A673 (cell line): ENCODE results near the gene MTMR12.
"Not testable (repeated sequence)": the region's sequence is repeated elsewhere in the genome, so short reads cannot be mapped to it uniquely, and the experiment has no call there.

ENCODE experiments used
- EZH2 ChIP-seq: fragments of 200-600 bp; sonication (generic); IDR thresholded peaks from 2 replicates; pipeline ENCODE4 v1.6.1; 2017; ENCODE audit warnings: borderline replicate concordance, low read depth, mild to moderate bottlenecking, mixed read lengths, antibody characterized with exemption, low read length; ENCODE audit not compliant: poor library complexity, severe bottlenecking
- TF ChIP-seq, protein P1 (sequence below): fragments of 300-800, 200-600 bp; sonication (generic); conservative IDR thresholded peaks from 2 replicates; pipeline ENCODE4 v1.5.1; 2017; ENCODE audit warnings: low read depth, mild to moderate bottlenecking, antibody characterized with exemption, low read length, moderate library complexity, mixed read lengths

DNA sequence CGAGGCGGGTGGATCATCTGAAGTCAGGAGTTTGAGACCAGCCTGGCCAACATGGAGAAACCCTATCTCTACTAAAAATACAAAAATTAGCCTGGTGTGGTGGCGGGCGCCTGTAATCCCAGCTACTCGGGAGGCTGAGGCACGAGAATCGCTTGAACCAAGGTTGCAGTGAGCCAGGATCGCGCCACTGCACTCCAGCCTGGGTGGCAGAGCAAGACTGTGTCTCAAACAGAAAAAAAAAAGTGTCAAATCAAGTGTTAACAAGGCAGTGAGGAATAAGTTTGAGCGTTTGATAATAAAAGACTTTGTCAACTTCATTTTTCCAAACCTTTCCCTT is 1.4 kb upstream of the MTMR12 start:
- TF ChIP-seq, protein P1, sequence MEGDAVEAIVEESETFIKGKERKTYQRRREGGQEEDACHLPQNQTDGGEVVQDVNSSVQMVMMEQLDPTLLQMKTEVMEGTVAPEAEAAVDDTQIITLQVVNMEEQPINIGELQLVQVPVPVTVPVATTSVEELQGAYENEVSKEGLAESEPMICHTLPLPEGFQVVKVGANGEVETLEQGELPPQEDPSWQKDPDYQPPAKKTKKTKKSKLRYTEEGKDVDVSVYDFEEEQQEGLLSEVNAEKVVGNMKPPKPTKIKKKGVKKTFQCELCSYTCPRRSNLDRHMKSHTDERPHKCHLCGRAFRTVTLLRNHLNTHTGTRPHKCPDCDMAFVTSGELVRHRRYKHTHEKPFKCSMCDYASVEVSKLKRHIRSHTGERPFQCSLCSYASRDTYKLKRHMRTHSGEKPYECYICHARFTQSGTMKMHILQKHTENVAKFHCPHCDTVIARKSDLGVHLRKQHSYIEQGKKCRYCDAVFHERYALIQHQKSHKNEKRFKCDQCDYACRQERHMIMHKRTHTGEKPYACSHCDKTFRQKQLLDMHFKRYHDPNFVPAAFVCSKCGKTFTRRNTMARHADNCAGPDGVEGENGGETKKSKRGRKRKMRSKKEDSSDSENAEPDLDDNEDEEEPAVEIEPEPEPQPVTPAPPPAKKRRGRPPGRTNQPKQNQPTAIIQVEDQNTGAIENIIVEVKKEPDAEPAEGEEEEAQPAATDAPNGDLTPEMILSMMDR, result not testable (repeated sequence)
- not testable (repeated sequence) for TF ChIP-seq EZH2
